ENCODE results near the gene AXIN1. TPM values are rescaled to one million over a fixed set of nuclear protein-coding genes. Genes with fewer than 3 reads are reported as not detected.
A peak's percentile ranks its signal among the peaks of the same experiment; 100 is the strongest.
"Not testable (repeated sequence)": the region's sequence is repeated elsewhere in the genome, so short reads cannot be mapped to it uniquely, and the experiment has no call there.

The AXIN1 gene
- total RNA-seq, 1 experiment from 2014 or later: 5.8 TPM

GRCh38 chr16:381789-382717 is 29.5 kb upstream of the AXIN1 start, which contains the start of gene PGAP6:
Gene PGAP6 (minus strand): TSS chr16:381978. CDS start chr16:381821, 157 bp downstream.
- DNase-seq (ENCODE audit: low read depth): peak; percentile 49

- DNase-seq (ENCODE audit: low read depth): no peak
Measured at GRCh38 chr16:381012-381788, 28.7 kb upstream of the AXIN1 start.

- DNase-seq (ENCODE audit: low read depth): peak; percentile 13
Measured at GRCh38 chr16:380762-381011, 28.2 kb upstream of the AXIN1 start.

- DNase-seq (ENCODE audit: low read depth): no peak
Measured at GRCh38 chr16:379961-380761, 27.6 kb upstream of the AXIN1 start.

GRCh38 chr16:379183-379960 is 26.8 kb upstream of the AXIN1 start:
- DNase-seq (ENCODE audit: low read depth): no peak

- DNase-seq (ENCODE audit: low read depth): no peak
Measured at GRCh38 chr16:378821-379182, 26.3 kb upstream of the AXIN1 start.

GRCh38 chr16:378113-378820 is 25.7 kb upstream of the AXIN1 start:
- not testable (repeated sequence) for DNase-seq (ENCODE audit: low read depth)

GRCh38 chr16:377419-377951 is 25.0 kb upstream of the AXIN1 start:
- DNase-seq (ENCODE audit: low read depth): no peak

- DNase-seq (ENCODE audit: low read depth): no peak
Measured at GRCh38 chr16:376817-377418, 24.4 kb upstream of the AXIN1 start.

GRCh38 chr16:375927-376816 is 23.6 kb upstream of the AXIN1 start:
- no peak for DNase-seq (ENCODE audit: low read depth)

- no peak for DNase-seq (ENCODE audit: low read depth)
Measured at GRCh38 chr16:375212-375611, 22.7 kb upstream of the AXIN1 start.

- DNase-seq (ENCODE audit: low read depth): no peak
Measured at GRCh38 chr16:374616-374926, 22.0 kb upstream of the AXIN1 start.

GRCh38 chr16:373848-374615 is 21.5 kb upstream of the AXIN1 start:
- DNase-seq (ENCODE audit: low read depth): no peak

GRCh38 chr16:373020-373598 is 20.6 kb upstream of the AXIN1 start:
- no peak for DNase-seq (ENCODE audit: low read depth)

- DNase-seq (ENCODE audit: low read depth): no peak
Measured at GRCh38 chr16:372302-372983, 19.9 kb upstream of the AXIN1 start.

- no peak for DNase-seq (ENCODE audit: low read depth)
Measured at GRCh38 chr16:371515-372301, 19.2 kb upstream of the AXIN1 start.

Data from RPMI7951 (cell line).